ENCODE measurements around the gene AOAH. TPM values are rescaled to one million over a fixed set of nuclear protein-coding genes. Genes with fewer than 3 reads are reported as not detected.

Gene AOAH
- total and polyA plus RNA-seq, 4 experiments from 2014 or later = 1.5 to 5.4 (median 4.2) TPM

GRCh38 chr7:36739351-36739750 is 15.1 kb upstream of the AOAH start:
- intact Hi-C loops (cut with micrococcal nuclease) = loop anchor here (5.0 kb wide), 1 partner anchor 38 kb away; no protein-coding TSS in a partner anchor
- Mint-ChIP-seq H3K27ac (peak overlapping the region in 1 of 7 donors; percentile 60), H3K36me3 (peaks cover 0 to 4% of the 10 kb centered on the region in 2 donors), H3K4me1 (peaks cover 11 to 23% (median 15%) of the 10 kb centered on the region in 4 donors), H3K9me3 (peaks cover 0 to 6% (median 0%) of the 10 kb centered on the region in 8 donors), H3K27me3 (no peaks in the 10 kb centered on the region), H3K4me3 (no peak overlapping the region)
- Histone ChIP-seq H3K9me3 (ENCODE audit: control insufficient read depth in 1 of 2, low read length in 2 of 2) (no peaks in the 10 kb centered on the region), H3K36me3 (ENCODE audit: insufficient read depth, low read length) (no peaks in the 10 kb centered on the region), H3K27ac (ENCODE audit: low read depth, low read length) (no peak overlapping the region), H3K4me3 (ENCODE audit: low read length in 2 of 2) (no peak overlapping the region), H3K27me3 (ENCODE audit: insufficient read depth, low read length) (no peaks in the 10 kb centered on the region), H3K4me1 (ENCODE audit: insufficient read depth, low read length) (peaks cover 13% of the 10 kb centered on the region)
- CTCF ChIA-PET (ENCODE audit: partially characterized antibody) = no interaction called here
- POLR2A ChIA-PET (ENCODE audit: partially characterized antibody) = no interaction called here
- no peak for DNase-seq

GRCh38 chr7:36736899-36737211 is 12.6 kb upstream of the AOAH start:
- Histone ChIP-seq H3K27ac (ENCODE audit: low read depth, low read length) (no peak overlapping the region), H3K27me3 (ENCODE audit: insufficient read depth, low read length) (no peaks in the 10 kb centered on the region), H3K4me3 (ENCODE audit: low read length in 2 of 2) (no peak overlapping the region), H3K36me3 (ENCODE audit: insufficient read depth, low read length) (no peaks in the 10 kb centered on the region), H3K4me1 (ENCODE audit: insufficient read depth, low read length) (peaks cover 13% of the 10 kb centered on the region), H3K9me3 (ENCODE audit: control insufficient read depth in 1 of 2, low read length in 2 of 2) (no peaks in the 10 kb centered on the region)
- Mint-ChIP-seq H3K27ac (peak overlapping the region in 6 of 7 donors; percentile 26 to 85 (median 78)), H3K9me3 (peaks cover 0 to 6% (median 0%) of the 10 kb centered on the region in 8 donors), H3K27me3 (no peaks in the 10 kb centered on the region), H3K36me3 (no peaks in the 10 kb centered on the region), H3K4me3 (peak overlapping the region in 7 of 8 donors; percentile 2 to 72 (median 46)), H3K4me1 (peaks cover 11 to 23% (median 15%) of the 10 kb centered on the region in 4 donors)
- POLR2A ChIA-PET (ENCODE audit: partially characterized antibody) = no interaction called here
- intact Hi-C loops (cut with micrococcal nuclease) = loop anchor here (5.0 kb wide), 1 partner anchor 40 kb away; no protein-coding TSS in a partner anchor
- CTCF ChIA-PET (ENCODE audit: partially characterized antibody) = no interaction called here
- no peak for DNase-seq

DNA sequence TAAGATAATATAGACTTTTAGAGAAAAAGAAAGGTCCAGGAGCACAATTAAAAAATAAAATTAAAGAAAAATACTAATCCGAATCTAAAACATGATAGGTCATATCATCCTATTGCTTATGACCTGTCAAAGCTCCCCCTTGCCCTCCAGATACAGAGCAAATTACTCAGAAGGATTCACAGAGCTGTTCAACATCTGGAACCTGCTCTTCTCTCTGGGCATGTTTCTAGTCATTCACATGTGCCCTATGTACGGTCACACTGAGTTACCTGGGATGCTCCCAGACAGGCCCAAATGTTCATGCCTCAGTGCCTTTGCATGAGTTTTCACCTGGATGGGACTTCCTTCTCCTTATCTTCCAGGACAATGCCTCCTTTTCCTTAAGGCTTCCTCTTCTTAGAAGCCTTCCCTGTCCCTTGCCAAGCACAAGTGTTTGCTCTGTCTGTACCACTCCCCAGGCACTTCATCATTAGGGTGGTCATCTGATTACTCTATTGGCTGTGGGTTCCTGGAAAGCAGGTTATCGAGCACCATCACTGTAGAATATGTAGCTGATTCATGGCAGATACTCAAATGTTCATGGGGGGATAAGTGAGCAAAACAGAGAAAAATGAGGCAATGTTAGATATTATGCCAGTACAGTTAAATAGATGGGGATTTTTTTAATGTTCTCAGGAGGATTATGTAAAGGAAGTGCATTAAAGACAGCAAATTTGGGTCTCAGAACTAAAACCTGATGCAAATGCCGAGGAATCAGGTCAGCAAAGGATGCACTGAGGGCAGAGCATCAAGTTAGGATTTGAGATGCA is 12.0 kb upstream of the AOAH start:
- no peaks in the 10 kb centered on the region for H3K36me3 ChIP-seq (ENCODE audit: insufficient read depth, low read length)
- H3K27me3 ChIP-seq (ENCODE audit: insufficient read depth, low read length) = no peaks in the 10 kb centered on the region
- no peaks in the 10 kb centered on the region for H3K36me3 Mint-ChIP-seq
- peak overlapping the region; percentile 2 to 72 (median 38) for H3K4me3 Mint-ChIP-seq
- H3K4me1 Mint-ChIP-seq = peaks cover 11 to 23% (median 15%) of the 10 kb centered on the region in 4 donors
- ChIA-PET POLR2A (ENCODE audit: partially characterized antibody) (interaction anchor here (1.8 kb wide), 1 partner anchor 40 kb away, joined by 6 read pairs; no protein-coding TSS in a partner anchor), CTCF (ENCODE audit: partially characterized antibody) (interaction anchor here (1.4 kb wide), 1 partner anchor 54 kb away, joined by 4 read pairs; no protein-coding TSS in a partner anchor)
- peaks cover 13% of the 10 kb centered on the region for H3K4me1 ChIP-seq (ENCODE audit: insufficient read depth, low read length)
- H3K4me3 ChIP-seq (ENCODE audit: low read length in 2 of 2) = no peak overlapping the region
- intact Hi-C loops (cut with micrococcal nuclease) = loop anchor here (5.0 kb wide), 1 partner anchor 41 kb away; no protein-coding TSS in a partner anchor
- DNase-seq = no peak
- H3K27ac ChIP-seq (ENCODE audit: low read depth, low read length) = no peak overlapping the region
- peak overlapping the region in 6 of 7 donors; percentile 14 to 85 (median 78) for H3K27ac Mint-ChIP-seq
- peaks cover 0 to 7% (median 0%) of the 10 kb centered on the region in 8 donors for H3K9me3 Mint-ChIP-seq
- no peaks in the 10 kb centered on the region for H3K9me3 ChIP-seq (ENCODE audit: control insufficient read depth in 1 of 2, low read length in 2 of 2)
- H3K27me3 Mint-ChIP-seq = no peaks in the 10 kb centered on the region

DNA sequence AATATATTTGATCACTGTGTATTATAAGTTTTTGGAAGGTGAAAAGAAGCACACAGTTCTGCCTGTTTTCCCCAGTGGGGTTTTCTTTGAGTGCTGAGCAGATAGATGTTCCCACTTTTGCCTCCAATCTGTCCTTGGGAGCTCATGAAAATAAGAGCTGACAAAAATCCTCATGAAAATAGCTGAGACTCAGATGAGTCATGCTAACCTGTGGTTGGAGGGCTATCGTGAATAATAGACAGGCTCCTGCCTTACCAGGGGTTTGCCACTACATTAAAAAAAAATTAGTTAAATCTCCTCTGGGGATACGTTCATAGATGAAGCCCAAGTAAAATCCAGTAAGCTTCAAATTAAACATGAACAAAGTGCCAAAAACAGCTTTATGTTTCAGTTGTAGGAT is 10.9 kb upstream of the AOAH start:
- no peak overlapping the region for H3K27ac ChIP-seq (ENCODE audit: low read depth, low read length)
- ChIA-PET CTCF (ENCODE audit: partially characterized antibody) (interaction anchor here (0.7 to 1.4 kb wide), 2 partner anchors 8 to 53 kb away, joined by 4 read pairs; no protein-coding TSS in a partner anchor), POLR2A (ENCODE audit: partially characterized antibody) (interaction anchor here (1.1 to 1.8 kb wide), 2 partner anchors 10 to 41 kb away, joined by 5 to 6 read pairs; no protein-coding TSS in a partner anchor)
- Mint-ChIP-seq H3K4me1 (peaks cover 11 to 23% (median 15%) of the 10 kb centered on the region in 4 donors), H3K27me3 (no peaks in the 10 kb centered on the region), H3K36me3 (no peaks in the 10 kb centered on the region), H3K4me3 (no peak overlapping the region), H3K27ac (no peak overlapping the region), H3K9me3 (peaks cover 0 to 8% (median 0%) of the 10 kb centered on the region in 8 donors)
- no peak for DNase-seq
- H3K4me3 ChIP-seq (ENCODE audit: low read length in 2 of 2) = no peak overlapping the region
- intact Hi-C loops (cut with micrococcal nuclease) = loop anchor here (5.0 kb wide), 1 partner anchor 42 kb away; no protein-coding TSS in a partner anchor
- H3K27me3 ChIP-seq (ENCODE audit: insufficient read depth, low read length) = no peaks in the 10 kb centered on the region
- H3K36me3 ChIP-seq (ENCODE audit: insufficient read depth, low read length) = no peaks in the 10 kb centered on the region
- no peaks in the 10 kb centered on the region for H3K9me3 ChIP-seq (ENCODE audit: control insufficient read depth in 1 of 2, low read length in 2 of 2)
- peaks cover 13% of the 10 kb centered on the region for H3K4me1 ChIP-seq (ENCODE audit: insufficient read depth, low read length)

GRCh38 chr7:36734731-36735130 is 10.4 kb upstream of the AOAH start:
- CTCF ChIA-PET (ENCODE audit: partially characterized antibody) = interaction anchor here (0.7 kb wide), 1 partner anchor 8 kb away, joined by 4 read pairs; no protein-coding TSS in a partner anchor
- POLR2A ChIA-PET (ENCODE audit: partially characterized antibody) = interaction anchor here (1.1 to 1.8 kb wide), 2 partner anchors 10 to 42 kb away, joined by 5 to 6 read pairs; no protein-coding TSS in a partner anchor
- H3K4me3 ChIP-seq (ENCODE audit: low read length in 2 of 2) = no peak overlapping the region
- Mint-ChIP-seq H3K9me3 (peaks cover 0 to 9% (median 0%) of the 10 kb centered on the region in 8 donors), H3K4me3 (no peak overlapping the region), H3K4me1 (peaks cover 11 to 23% (median 15%) of the 10 kb centered on the region in 4 donors), H3K36me3 (no peaks in the 10 kb centered on the region), H3K27me3 (no peaks in the 10 kb centered on the region), H3K27ac (no peak overlapping the region)
- no peaks in the 10 kb centered on the region for H3K9me3 ChIP-seq (ENCODE audit: control insufficient read depth in 1 of 2, low read length in 2 of 2)
- H3K27me3 ChIP-seq (ENCODE audit: insufficient read depth, low read length) = no peaks in the 10 kb centered on the region
- DNase-seq = no peak
- peaks cover 13% of the 10 kb centered on the region for H3K4me1 ChIP-seq (ENCODE audit: insufficient read depth, low read length)
- intact Hi-C loops (cut with micrococcal nuclease) = loop anchor here (5.0 kb wide), 1 partner anchor 43 kb away; no protein-coding TSS in a partner anchor
- H3K36me3 ChIP-seq (ENCODE audit: insufficient read depth, low read length) = no peaks in the 10 kb centered on the region
- H3K27ac ChIP-seq (ENCODE audit: low read depth, low read length) = no peak overlapping the region

- no peaks in the 10 kb centered on the region for H3K27me3 ChIP-seq (ENCODE audit: insufficient read depth, low read length)
- H3K4me3 Mint-ChIP-seq = no peak overlapping the region
- H3K36me3 Mint-ChIP-seq = no peaks in the 10 kb centered on the region
- H3K9me3 Mint-ChIP-seq = peaks cover 0 to 9% (median 0%) of the 10 kb centered on the region in 8 donors
- intact Hi-C loops (cut with micrococcal nuclease) = no loop called here
- H3K36me3 ChIP-seq (ENCODE audit: insufficient read depth, low read length) = no peaks in the 10 kb centered on the region
- peak overlapping the region in 1 of 7 donors; percentile 33 for H3K27ac Mint-ChIP-seq
- no peaks in the 10 kb centered on the region for H3K9me3 ChIP-seq (ENCODE audit: control insufficient read depth in 1 of 2, low read length in 2 of 2)
- no peak for DNase-seq
- H3K27ac ChIP-seq (ENCODE audit: low read depth, low read length) = no peak overlapping the region
- H3K4me1 Mint-ChIP-seq = peaks cover 12 to 22% (median 15%) of the 10 kb centered on the region in 4 donors
- ChIA-PET POLR2A (ENCODE audit: partially characterized antibody) (interaction anchor here (0.6 to 1.3 kb wide), 2 partner anchors 43 to 56 kb away, joined by 3 to 6 read pairs; no protein-coding TSS in a partner anchor), CTCF (ENCODE audit: partially characterized antibody) (no interaction called here)
- no peak overlapping the region for H3K4me3 ChIP-seq (ENCODE audit: low read length in 2 of 2)
- H3K4me1 ChIP-seq (ENCODE audit: insufficient read depth, low read length) = peaks cover 13% of the 10 kb centered on the region
- no peaks in the 10 kb centered on the region for H3K27me3 Mint-ChIP-seq
These were observed 9.1 kb upstream of the AOAH start for GRCh38 chr7:36733411-36733810.

- intact Hi-C loops (cut with micrococcal nuclease) = no loop called here
- peaks cover 0 to 9% (median 0%) of the 10 kb centered on the region in 8 donors for H3K9me3 Mint-ChIP-seq
- no peaks in the 10 kb centered on the region for H3K27me3 ChIP-seq (ENCODE audit: insufficient read depth, low read length)
- DNase-seq = no peak
- H3K27ac ChIP-seq (ENCODE audit: low read depth, low read length) = no peak overlapping the region
- H3K4me3 ChIP-seq (ENCODE audit: low read length in 2 of 2) = no peak overlapping the region
- no peaks in the 10 kb centered on the region for H3K9me3 ChIP-seq (ENCODE audit: control insufficient read depth in 1 of 2, low read length in 2 of 2)
- no peak overlapping the region for H3K4me3 Mint-ChIP-seq
- no peaks in the 10 kb centered on the region for H3K27me3 Mint-ChIP-seq
- CTCF ChIA-PET (ENCODE audit: partially characterized antibody) = no interaction called here
- peaks cover 16 to 23% (median 17%) of the 10 kb centered on the region in 4 donors for H3K4me1 Mint-ChIP-seq
- no peak overlapping the region for H3K27ac Mint-ChIP-seq
- no peaks in the 10 kb centered on the region for H3K36me3 ChIP-seq (ENCODE audit: insufficient read depth, low read length)
- H3K4me1 ChIP-seq (ENCODE audit: insufficient read depth, low read length) = peaks cover 14% of the 10 kb centered on the region
- POLR2A ChIA-PET (ENCODE audit: partially characterized antibody) = interaction anchor here (0.6 to 1.3 kb wide), 2 partner anchors 44 to 56 kb away, joined by 3 to 6 read pairs; no protein-coding TSS in a partner anchor
- H3K36me3 Mint-ChIP-seq = no peaks in the 10 kb centered on the region
These were observed 8.5 kb upstream of the AOAH start for GRCh38 chr7:36732806-36733205.

Data from CD4-positive, alpha-beta memory T cell (primary cell).